ENCODE results near the gene FRMD7.
A peak's percentile ranks its signal among the peaks of the same experiment; 100 is the strongest.
"Not testable (repeated sequence)": the region's sequence is repeated elsewhere in the genome, so short reads cannot be mapped to it uniquely, and the experiment has no call there.

The FRMD7 gene, protein sequence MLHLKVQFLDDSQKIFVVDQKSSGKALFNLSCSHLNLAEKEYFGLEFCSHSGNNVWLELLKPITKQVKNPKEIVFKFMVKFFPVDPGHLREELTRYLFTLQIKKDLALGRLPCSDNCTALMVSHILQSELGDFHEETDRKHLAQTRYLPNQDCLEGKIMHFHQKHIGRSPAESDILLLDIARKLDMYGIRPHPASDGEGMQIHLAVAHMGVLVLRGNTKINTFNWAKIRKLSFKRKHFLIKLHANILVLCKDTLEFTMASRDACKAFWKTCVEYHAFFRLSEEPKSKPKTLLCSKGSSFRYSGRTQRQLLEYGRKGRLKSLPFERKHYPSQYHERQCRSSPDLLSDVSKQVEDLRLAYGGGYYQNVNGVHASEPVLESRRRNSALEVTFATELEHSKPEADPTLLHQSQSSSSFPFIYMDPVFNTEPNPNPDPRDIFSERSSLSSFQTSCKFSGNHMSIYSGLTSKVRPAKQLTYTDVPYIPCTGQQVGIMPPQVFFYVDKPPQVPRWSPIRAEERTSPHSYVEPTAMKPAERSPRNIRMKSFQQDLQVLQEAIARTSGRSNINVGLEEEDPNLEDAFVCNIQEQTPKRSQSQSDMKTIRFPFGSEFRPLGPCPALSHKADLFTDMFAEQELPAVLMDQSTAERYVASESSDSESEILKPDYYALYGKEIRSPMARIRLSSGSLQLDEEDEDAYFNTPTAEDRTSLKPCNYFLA

DNA sequence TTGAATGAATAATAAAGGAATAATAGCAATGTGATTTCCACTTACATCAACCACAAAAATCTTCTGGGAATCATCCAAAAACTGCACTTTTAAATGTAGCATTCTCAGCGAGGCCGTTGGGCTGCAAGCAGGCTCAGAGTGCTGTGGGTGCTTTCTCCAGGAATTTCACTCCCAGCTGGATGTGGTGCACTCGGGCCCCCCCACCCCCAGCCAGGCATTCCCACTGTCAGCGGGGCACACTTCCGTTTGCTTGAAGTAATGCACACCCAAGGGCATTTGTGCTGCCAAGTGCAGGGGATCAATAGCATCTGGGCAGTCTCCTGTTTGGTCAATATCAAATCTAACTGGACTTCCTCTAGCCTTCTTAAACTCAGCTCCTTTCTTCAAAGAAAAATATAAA is at the start of gene FRMD7:
Gene FRMD7 (minus strand): TSS at position 278 of the 400 bp plus-strand sequence. CDS start 176 bp downstream, at position 102.
- no peak for DNase-seq

DNA sequence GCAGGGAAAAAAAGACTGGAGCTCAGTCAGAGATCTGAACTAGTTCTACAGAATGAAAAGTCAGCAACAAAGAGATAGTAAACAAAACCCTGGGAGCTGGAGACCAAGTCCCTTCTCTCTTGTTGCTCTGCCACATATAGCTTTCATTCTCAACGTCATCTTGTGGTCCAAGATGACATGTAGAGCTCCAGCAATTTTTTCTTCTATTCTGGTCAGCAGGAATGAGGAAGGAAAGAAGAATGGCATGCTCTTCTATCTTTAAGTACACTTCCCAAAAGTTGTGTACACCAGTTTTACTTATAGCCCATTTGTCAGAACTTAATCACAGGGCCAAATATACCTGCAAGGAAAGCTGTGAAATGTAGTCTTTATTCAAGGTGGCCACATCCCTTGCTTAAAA is 45.8 kb upstream of the FRMD7 start:
- no peak for DNase-seq

DNA sequence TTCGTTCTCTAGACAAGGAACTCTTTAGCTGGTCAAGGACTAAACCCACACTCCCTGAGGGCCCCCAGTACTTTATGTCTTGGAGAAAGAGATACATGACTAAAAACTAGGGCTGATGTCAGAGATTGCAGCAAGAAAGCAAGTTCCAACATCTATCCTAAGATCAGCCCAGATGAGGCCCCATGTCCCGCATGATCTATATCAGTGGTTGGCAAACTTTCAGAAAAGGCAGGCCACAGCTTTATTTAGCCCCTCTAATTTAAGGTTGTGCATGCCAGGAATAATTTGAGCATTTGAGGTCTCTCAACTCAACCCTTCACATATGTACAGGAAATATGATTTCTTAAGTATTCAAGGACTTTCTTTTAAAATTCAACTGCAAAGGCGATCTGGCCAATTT is 44.1 kb upstream of the FRMD7 start:
- DNase-seq: no peak

DNA sequence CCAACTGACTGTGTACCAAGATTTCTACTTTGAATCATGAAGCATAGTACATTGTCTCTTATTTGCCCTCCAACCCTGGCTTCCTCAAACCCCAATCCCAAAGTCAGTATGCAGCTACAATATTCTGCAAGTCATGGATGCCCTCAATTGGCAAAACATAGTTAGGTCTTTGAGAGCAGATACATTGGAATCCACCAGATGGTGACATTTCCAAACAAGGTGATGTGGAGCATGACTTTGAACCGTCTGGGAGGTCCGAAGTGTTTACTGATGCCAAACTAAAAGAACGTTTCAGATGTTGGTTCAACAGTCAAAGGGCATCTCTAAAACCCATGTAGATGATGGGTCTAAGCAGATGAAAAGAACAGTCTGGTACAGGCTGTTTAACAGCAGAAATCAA is 43.7 kb upstream of the FRMD7 start:
- peak; percentile 0 for DNase-seq

DNA sequence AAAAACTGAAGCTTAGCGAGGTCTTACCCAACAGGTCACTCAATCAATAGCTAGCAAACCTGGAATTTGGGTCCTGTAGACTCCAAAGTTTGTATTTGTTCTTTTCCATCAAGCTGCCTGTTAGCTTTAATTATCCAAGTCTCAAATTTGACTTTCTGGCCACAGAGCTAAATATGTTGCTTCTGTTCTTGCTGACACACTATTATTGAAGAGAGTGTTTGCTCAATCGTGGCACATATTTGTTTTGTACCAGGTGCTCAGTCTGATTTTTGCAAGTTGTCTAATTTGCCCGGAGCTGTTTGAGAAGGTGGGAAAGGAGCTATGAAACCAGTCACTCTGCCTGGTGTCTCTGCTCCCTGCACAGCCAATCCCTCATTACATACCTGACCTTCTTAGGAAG is 41.7 kb upstream of the FRMD7 start:
- peak; percentile 55 for DNase-seq

DNA sequence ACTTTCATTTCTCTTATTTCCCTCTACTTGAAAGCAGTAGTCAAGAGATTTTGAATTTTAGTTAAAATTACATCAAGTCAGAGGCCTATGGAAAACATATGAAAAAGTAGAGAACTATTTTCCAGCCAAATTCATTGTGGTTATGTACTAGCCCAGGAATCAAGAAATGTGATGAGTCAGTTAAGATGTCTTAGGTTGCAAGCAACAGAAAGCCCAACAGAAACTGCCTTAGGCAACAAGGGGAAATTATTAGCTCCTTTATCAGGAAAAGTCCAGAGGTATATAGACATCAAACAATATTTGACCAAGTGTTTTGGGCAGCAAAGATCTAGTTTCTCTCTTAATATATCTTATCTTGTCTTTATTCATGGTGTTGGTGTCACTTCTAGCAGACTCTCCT is 37.8 kb upstream of the FRMD7 start:
- DNase-seq: no peak

DNA sequence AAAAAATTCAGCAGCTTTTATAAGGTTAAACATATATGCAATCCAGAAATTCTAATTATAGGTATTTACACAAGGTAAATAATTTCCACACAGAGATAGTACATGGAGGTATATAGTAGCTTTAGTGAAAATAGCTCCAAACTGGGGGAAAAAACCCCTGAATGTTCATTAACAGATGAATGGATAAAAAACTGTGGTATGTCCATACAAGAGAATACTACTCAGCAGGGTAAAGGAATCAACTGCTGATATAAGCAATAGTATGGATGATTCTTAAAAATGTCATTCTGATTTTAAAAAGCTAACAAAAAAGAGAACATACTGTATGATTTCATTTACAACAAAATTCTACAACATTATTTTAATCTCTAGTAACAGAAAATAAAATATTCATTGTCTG is 37.2 kb upstream of the FRMD7 start:
- no peak for DNase-seq

DNA sequence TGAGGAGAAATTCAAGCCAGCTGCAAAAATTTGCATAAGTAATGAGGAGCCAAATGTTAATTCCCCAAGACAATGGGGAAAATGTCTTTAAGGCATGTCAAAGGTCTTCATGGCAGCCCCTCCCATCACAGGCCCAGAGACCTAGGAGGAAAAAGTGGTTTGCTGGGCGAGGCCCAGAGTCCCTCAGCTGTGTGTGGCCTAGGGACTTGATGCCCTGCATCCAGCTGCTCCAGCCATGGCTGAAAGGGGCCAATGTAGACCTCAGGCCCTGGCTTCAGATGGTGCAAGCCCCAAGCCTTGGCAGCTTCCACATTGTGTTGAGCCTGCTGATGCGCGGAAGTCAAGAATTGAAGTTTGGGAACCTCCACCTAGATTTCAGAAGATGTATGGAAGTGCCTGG is 35.3 kb upstream of the FRMD7 start:
- DNase-seq: not testable (repeated sequence)

DNA sequence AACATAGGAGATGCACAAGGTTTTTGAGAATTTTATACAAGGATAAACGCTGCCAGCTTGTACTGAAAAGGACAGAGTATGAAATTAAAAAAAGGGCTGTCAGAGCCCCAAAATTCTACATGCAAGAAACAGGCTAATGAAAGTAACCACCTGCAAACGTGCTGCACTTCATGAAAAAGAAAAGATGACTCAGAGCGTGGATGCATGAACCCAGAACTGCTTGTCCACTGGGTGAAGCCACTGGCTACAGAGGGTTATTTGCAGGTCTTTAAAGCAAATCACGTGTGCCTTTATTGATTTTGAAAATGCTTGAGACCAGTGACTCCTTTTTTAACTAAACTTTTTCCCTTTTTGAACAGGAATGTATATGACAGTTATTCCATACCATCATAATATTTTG is 25.3 kb upstream of the FRMD7 start:
- DNase-seq: no peak

DNA sequence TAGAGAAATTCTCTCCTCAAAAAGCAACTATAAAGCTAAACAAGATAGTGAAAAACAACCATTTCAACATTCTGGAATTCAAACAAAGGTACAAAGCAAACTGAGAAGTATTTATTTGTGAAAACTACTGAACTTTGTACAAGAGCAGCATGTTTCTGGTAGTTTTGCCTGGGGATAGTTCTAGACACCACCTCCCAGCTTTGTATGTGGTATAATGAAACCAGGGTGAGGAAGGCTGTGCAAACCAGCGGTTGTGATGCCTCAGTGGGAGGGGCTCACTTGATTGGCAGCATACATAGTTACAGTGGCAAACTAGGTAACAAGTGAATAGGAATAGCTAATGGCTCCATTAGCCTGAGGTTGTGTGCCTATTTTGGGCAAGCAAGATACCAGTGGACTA is 18.6 kb upstream of the FRMD7 start:
- no peak for DNase-seq

DNA sequence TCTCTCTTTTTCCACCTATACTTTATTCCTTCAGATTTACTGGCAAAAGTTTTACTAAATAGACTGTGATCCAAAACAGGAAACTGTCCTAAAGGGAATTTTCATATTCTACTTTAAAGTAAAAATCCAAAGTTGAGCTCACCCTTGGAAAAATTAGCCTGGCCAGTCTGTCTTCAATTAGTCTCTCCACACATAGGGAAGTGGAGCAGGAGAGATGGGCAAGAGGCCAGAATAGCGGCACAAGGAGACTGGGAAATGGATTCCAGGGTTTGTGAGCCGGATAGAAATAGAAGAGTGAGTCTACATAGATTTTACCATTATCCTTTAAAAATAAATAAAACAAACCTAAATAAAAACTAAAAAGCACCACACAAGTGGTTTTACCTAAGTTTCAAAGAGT is 16.2 kb upstream of the FRMD7 start:
- no peak for DNase-seq

DNA sequence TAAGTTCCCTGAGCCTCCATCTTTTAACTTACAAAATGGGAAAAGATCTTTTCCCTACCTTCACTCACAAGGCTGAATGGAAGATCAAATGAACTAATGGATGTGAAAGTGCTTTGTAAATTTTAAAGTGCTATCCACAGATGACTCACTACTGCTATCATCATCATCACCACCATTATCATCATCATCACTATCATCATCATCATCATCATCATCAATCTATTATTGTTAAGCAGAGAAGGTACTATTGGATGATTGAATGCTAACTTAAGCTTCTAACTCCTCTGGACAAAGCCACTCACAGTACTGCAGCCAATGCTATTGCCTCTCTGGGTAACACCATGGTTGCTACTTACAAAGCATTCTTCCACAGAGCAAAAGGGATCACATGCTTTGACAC is 1.9 kb downstream of the FRMD7 start:
- DNase-seq: no peak

DNA sequence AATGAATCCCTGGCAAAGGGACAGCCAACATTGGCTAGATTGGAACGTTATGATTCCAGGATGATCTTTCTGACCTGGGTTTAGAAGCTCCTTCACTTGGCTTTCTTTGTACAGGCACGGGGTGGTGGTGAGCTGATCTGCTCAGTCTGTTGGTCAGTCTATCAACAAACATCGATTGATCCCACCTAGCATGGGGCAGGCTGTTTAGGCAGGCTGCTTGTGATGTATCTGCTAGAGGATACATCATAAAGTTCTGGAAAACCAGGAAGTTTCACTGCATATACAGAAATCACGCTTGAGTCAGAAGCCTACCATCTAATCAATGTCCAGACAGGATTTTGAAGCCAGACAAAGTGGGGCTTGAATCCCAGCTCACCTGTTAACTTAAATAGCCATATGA is 6.9 kb downstream of the FRMD7 start:
- no peak for DNase-seq

DNA sequence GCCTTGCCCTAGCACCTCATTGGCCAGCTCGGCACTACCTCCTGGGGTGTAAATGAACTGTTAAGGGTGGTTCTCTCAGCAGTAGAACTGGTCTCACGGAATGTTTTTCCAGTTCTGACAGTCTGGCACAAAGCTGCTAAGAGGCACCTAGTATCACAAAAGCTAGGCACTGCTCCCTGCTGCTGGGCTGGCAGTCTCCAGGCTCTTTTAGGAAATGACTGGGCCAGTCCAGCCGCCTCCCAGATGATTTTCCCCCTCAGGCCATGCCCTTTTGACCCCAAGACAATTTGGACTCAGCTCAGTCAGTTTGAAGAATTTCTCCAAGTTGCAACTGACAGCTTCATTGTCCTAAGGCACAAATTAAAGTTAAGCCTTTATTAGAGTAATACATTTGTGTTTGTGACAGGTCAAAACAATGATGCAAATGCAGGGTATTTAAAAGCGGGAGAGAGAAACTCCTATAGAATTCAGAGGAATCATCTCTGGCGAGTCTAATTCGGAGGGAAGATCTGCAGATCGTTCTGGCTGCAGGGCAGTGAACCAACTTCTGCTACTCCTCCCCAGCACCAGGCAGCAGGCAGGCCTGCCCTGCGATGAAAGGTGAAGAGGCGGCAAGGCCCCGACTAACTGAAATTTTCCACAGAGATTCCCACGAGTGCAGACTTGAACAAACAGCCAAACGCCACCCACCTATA is 7.9 kb downstream of the FRMD7 start:
- DNase-seq: no peak

DNA sequence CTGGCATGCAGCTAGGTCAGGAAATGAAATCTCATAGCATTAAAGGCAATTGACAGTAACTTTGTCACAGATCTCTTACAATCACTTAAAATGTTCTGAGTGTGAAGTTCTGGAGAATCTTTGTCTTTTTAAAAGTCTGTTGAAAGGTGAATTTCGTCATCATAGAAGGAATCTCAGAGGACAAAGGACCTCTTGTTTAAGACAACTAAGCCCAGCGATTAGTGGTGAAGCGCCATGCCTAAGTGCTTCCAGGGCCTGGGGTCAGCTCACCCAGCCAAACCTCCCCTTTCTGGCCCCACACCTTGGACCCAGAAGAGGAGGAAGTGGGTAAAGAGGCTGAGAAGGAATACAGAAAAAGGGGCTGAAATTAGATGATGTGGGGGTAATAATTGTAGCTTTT is 8.5 kb downstream of the FRMD7 start:
- no peak for DNase-seq

DNA sequence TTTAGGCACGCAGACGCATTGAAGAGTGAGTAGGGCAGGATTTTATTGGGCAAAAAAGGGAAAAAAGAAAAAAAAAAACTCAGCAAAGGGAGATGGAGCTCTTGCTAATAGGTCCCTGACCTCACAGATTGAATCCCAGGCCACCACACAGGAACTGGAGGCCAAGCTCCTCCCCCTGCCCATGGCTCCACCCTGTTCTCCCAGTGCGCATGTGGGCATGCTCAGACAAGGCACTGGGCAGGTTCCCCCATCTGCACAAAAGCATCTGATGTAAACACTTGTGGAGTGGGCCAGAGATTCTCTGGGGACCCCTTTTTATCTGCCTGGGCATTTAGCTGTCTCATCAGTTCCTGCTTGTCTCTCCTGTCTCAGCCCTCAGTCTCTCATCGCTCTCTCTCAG is 9.5 kb downstream of the FRMD7 start:
- DNase-seq: no peak

DNA sequence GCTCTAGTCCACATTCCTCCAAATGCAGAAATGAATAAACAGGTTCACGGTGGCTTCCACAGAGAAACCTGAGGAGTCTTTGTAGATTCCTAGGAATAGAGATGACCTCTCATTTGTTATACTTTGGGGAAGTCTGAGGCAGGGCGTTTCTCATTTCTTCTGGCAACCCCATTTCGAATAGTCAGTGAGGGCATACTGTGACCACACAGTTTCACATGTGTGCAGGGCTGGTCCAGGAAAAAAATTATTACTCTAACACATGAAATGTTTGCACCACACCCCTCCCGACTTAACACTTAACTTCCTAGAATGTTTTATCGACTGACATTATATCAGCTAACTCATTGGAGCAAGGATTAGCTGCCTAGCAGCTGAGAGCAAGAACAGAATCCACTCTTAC is 12.0 kb downstream of the FRMD7 start:
- DNase-seq: no peak

DNA sequence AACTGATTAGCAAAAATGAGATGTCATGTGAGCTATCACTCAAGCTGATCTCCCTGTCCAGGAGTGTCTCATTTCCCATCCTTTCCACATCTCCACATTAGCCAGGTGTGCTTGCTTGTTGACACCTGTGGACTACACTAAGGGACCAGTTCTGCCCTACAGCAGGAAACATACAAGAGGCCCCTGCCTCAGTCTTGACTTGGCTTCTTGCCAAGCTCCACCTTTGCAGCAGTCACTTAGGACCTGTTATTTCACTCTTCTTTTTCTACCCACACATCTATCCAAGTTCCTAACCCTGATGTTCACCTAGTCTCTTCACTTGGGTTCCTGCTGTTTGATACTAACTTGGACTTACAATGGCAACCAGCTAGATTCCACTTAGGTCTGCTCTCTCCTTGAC is 13.2 kb downstream of the FRMD7 start:
- peak; percentile 74 for DNase-seq

DNA sequence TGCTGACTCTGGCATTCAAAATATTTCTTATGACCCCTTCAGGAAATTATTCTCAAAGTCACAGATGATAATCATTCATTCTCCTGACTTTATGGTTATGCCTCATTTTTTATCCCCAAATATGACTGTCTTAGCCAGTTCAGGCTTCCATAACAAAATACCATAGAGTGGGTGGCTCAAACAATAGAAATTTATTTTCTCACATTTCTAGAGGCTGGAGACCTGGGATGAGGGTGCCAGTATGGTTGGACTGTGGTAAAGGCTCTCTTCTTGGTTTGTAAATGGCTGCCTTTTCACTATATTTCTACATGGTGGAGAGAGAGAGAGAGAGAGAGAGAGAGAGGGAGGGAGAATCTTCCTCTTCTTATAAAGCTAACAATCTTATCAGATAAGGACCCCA is 20.5 kb downstream of the FRMD7 start:
- DNase-seq: no peak

DNA sequence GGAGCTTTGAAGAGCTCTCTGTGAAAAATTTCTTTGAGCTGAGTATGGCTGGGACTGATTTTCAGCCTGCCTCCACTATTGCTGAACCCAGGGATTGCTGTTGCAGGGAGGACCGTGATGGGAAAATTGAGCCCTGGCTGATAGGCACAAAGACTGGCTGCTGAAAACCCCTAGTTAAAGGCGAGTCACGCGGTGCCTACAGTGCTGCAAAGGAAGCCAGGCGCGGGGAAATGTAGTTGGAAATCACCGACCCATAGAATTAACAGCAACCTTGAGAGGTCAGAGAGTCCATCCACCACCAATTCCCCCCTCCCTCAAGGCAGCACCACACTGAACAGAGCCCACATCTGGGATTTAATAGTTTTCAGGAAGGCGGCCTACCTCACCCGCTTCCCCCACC is 26.0 kb downstream of the FRMD7 start:
- DNase-seq: no peak

DNA sequence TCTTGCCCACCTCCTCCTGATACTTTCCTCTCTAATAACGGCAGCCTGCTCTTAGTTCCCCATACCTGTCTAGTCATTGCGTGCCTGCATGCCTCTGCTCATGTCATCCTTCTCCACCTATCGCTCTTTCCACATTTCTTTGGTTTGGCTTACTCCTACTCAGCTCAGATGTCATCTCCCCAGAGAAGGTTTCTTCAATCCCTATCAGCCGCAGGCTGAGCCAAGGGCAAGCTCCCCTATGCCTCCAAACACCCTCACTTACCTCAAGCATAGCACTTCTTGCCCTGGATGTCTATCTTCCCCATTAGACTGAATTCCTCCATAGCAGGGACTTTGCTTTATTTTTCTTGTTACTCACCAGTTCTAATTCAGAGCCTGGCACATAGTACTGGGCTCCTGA is 26.6 kb downstream of the FRMD7 start:
- no peak for DNase-seq

DNA sequence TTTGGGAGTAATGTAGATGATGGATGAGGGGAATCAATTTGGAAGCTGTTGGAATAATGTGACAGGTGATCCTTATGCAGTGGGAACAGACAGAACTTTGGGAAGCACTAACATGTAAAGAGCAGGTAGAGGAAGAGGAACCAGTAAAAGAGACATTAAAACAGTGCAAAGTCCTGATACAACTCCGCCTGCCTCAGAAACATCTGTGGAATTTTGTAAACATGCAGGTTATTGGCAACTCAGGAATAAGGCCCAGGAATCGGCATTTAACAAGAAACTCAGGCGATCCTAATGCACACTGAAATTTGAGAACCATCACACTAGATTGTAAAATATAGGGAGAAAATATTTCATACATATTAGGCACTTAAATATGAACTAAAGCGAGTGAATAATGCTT is 29.1 kb downstream of the FRMD7 start:
- DNase-seq: not testable (repeated sequence)

DNA sequence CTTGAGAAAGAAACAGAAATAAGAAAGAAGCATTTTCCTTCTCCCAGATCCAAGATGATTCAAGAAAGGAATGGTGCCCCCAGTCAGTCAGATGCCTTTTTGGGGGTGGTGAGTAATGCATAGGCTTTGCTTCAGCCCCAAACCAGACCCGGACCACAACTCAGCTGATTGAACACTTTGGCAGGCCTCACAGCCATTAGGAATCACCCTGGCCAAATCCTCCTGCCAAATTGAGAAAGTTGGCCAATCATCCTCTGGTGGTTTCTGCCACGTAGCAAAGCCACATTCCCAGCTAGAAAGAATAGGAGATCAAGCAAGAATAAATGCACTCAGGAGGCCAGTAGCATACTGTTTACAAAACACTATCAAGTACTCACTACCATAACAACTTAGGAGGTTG is 33.7 kb downstream of the FRMD7 start:
- DNase-seq: no peak

DNA sequence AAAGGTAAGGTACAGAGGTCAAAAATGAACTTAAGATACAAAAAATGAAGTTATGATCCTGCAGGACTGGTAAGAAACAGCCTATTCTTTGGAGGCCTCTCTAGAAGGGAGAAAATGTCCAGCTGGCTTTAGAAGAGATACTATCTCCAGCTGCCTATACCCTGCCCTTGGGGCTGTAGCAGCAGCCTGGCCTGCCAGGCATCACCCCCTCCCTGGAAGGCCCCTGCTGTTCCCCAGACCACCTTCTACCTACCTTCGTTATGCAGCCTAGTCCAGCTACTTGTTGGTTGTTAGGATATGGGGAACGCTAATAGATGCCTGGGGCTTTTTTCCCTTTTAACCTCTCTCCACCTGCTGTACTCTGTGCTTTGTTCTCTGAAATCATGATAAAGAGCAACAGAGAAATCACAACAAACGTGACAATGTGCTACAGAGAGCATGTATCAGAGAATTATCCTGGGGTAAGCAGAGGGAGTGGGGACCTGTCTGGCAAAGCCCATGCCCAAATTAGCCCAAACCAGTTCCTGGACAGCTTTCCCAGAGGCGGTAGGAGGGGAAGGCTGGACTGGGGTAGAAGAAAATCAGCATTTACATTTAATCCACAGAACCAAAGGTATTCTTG is 34.5 kb downstream of the FRMD7 start:
- peak; percentile 5 for DNase-seq
